ENCODE data around the gene CTRB1. TPM values are rescaled to one million over a fixed set of nuclear protein-coding genes. Genes with fewer than 3 reads are reported as not detected.

The CTRB1 gene
- total RNA-seq, 1 experiment from 2014 or later, result not detected

DNA sequence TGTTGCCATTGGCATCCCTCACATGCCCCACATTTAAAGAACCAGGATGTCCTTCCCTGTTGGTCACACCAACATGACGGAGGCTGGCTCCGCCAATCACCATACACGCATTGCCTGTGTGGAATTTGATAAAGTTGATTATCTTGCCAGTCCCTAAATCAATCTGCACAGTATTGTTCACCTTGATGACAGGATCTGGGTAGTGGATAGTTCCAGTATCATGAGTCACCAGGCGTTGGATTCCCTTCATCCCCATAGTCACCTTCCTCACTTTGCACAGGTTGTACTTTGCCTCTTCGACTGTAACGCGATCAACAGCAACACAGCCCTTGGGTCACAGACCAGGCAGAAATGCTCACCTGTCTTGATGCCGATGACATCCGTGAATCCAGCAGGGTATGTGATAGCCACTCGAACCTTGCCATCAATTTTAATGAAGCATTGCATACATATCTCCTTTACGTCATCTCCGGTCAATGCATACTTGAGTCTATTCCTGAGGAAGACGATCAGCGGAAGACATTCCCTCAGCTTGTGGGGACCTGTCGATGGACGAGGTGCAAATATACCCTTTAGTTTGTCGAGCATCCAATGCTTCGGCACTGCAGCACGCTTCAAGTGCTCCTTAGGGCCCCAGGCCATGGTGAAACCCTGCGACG lies 26.1 kb upstream of the CTRB1 start:
- intact Hi-C loops (cut with micrococcal nuclease; ENCODE audit: unreplicated experiment), result no loop called here
- Histone ChIP-seq H3K27ac (ENCODE audit: low read depth, low read length, poor library complexity, severe bottlenecking) (no peak overlapping the region), H3K36me3 (ENCODE audit: insufficient read depth, low read length, poor library complexity, severe bottlenecking) (no peaks in the 10 kb centered on the region), H3K4me1 (ENCODE audit: insufficient read depth, low read length, poor library complexity, severe bottlenecking) (no peaks in the 10 kb centered on the region), H3K9me3 (ENCODE audit: low read depth, low read length, poor library complexity, severe bottlenecking) (no peaks in the 10 kb centered on the region), H3K27me3 (replicated peaks; ENCODE audit: insufficient read depth, low read depth, low read length, poor library complexity) (no peaks in the 10 kb centered on the region), H3K4me3 (ENCODE audit: low read depth, low read length, poor library complexity, severe bottlenecking) (no peak overlapping the region)
- ChIA-PET CTCF (no interaction called here), POLR2A (ENCODE audit: low non-redundant PET) (no interaction called here)
- BruUV-seq (replicated peaks), result no TSS peak
- TF ChIP-seq, protein P1, sequence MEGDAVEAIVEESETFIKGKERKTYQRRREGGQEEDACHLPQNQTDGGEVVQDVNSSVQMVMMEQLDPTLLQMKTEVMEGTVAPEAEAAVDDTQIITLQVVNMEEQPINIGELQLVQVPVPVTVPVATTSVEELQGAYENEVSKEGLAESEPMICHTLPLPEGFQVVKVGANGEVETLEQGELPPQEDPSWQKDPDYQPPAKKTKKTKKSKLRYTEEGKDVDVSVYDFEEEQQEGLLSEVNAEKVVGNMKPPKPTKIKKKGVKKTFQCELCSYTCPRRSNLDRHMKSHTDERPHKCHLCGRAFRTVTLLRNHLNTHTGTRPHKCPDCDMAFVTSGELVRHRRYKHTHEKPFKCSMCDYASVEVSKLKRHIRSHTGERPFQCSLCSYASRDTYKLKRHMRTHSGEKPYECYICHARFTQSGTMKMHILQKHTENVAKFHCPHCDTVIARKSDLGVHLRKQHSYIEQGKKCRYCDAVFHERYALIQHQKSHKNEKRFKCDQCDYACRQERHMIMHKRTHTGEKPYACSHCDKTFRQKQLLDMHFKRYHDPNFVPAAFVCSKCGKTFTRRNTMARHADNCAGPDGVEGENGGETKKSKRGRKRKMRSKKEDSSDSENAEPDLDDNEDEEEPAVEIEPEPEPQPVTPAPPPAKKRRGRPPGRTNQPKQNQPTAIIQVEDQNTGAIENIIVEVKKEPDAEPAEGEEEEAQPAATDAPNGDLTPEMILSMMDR (conservative IDR thresholded peaks at IDR 0.05; ENCODE audit: low read depth, low read length), result no peak
- no peak for TF ChIP-seq EZH2 (IDR thresholded peaks at IDR 0.05; ENCODE audit: borderline replicate concordance, low read depth, low read length, poor library complexity, severe bottlenecking)
- no peak for DNase-seq (ENCODE audit: low spot score)

DNA sequence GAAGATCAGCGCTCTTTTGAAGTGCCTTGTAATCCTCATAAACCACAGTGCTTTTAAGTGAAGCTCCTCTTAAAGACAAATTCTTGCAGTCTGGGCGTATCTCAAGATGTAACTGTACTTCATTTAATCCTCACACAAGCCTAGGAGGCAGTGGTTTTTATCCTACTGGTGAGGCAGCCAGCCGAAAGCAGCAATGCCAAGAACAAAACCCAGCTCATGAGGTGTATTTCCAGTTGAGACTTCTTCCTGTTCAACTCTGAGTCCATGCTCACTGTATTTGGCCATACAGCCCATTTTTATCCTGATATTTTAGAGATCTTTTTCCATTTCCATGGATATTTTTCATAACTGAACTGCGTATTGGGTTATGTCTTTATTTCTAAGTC lies 25.5 kb upstream of the CTRB1 start:
- POLR2A ChIA-PET (ENCODE audit: low non-redundant PET), result no interaction called here
- no TSS peak for BruUV-seq (replicated peaks)

DNA sequence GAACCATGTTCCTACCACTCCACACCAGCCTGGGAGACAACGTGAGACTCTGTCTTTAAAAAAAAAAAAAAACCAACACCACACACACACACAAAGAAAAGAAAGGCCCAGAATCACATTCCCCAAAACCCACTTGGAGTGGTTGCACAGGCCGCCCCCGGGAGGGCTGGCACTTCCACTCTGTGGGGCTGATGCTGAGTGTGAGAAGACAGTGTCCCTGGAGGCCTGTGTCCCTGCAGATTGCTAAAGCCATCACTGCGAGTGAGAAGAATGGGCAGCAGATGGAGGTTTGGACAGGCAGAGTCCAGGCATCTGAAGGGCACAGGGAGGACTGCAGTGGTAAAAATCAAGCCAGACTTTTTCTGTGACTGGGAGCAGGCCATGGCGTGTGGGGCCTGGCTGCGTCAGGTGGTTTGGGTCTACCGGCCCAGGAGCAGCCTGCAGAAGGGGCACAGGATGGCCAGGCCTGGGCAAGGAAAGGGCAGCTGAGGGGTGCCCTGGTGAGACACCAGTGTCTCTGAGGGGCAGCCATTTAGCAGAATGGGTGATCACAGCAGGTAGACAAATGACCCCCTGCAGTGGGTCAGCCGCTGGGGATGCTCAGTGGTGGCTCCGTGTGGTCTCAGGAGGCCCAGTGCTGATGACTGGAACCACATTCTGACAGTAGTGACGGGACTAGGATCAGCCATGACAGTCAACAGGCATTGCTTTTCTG lies 24.9 kb upstream of the CTRB1 start:
- H3K36me3 ChIP-seq (ENCODE audit: insufficient read depth, low read length, poor library complexity, severe bottlenecking), result no peaks in the 10 kb centered on the region
- H3K27ac ChIP-seq (ENCODE audit: low read depth, low read length, poor library complexity, severe bottlenecking), result no peak overlapping the region
- ChIA-PET CTCF (no interaction called here), POLR2A (ENCODE audit: low non-redundant PET) (no interaction called here)
- no peaks in the 10 kb centered on the region for H3K27me3 ChIP-seq (replicated peaks; ENCODE audit: insufficient read depth, low read depth, low read length, poor library complexity)
- BruUV-seq (replicated peaks), result no TSS peak
- TF ChIP-seq, protein P1 (conservative IDR thresholded peaks at IDR 0.05; ENCODE audit: low read depth, low read length), result no peak
- TF ChIP-seq EZH2 (IDR thresholded peaks at IDR 0.05; ENCODE audit: borderline replicate concordance, low read depth, low read length, poor library complexity, severe bottlenecking), result no peak
- H3K4me1 ChIP-seq (ENCODE audit: insufficient read depth, low read length, poor library complexity, severe bottlenecking), result no peaks in the 10 kb centered on the region
- DNase-seq (ENCODE audit: low spot score), result no peak
- no peaks in the 10 kb centered on the region for H3K9me3 ChIP-seq (ENCODE audit: low read depth, low read length, poor library complexity, severe bottlenecking)
- intact Hi-C loops (cut with micrococcal nuclease; ENCODE audit: unreplicated experiment), result no loop called here
- no peak overlapping the region for H3K4me3 ChIP-seq (ENCODE audit: low read depth, low read length, poor library complexity, severe bottlenecking)

More for the DNA sequence above, 25.5 kb upstream of the CTRB1 start:
- Histone ChIP-seq H3K27me3 (replicated peaks; ENCODE audit: insufficient read depth, low read depth, low read length, poor library complexity) (no peaks in the 10 kb centered on the region), H3K36me3 (ENCODE audit: insufficient read depth, low read length, poor library complexity, severe bottlenecking) (no peaks in the 10 kb centered on the region), H3K4me3 (ENCODE audit: low read depth, low read length, poor library complexity, severe bottlenecking) (no peak overlapping the region), H3K4me1 (ENCODE audit: insufficient read depth, low read length, poor library complexity, severe bottlenecking) (no peaks in the 10 kb centered on the region), H3K9me3 (ENCODE audit: low read depth, low read length, poor library complexity, severe bottlenecking) (no peaks in the 10 kb centered on the region), H3K27ac (ENCODE audit: low read depth, low read length, poor library complexity, severe bottlenecking) (no peak overlapping the region)
- no peak for TF ChIP-seq EZH2 (IDR thresholded peaks at IDR 0.05; ENCODE audit: borderline replicate concordance, low read depth, low read length, poor library complexity, severe bottlenecking)
- TF ChIP-seq, protein P1 (conservative IDR thresholded peaks at IDR 0.05; ENCODE audit: low read depth, low read length), result no peak
- no peak for DNase-seq (ENCODE audit: low spot score)
- CTCF ChIA-PET, result no interaction called here
- intact Hi-C loops (cut with micrococcal nuclease; ENCODE audit: unreplicated experiment), result no loop called here
